Head of caudate nucleus (tissue), 42 donors: ENCODE results near the gene GNB1L.

Source experiments
- DNase-seq, 42 donors: peaks; one replicate each; pipeline versions ENCODE4 v3.0.0 to v3.0.0-alpha.2; 2020 to 2021; ENCODE audit warnings: mixed read lengths in 7 of 42
- intact Hi-C: fragments of 100-400 bp; cut with DNase I; formaldehyde crosslinking; loops from one replicate; pipeline ENCODE4 v1.15.0; 2022

Gene GNB1L

DNA sequence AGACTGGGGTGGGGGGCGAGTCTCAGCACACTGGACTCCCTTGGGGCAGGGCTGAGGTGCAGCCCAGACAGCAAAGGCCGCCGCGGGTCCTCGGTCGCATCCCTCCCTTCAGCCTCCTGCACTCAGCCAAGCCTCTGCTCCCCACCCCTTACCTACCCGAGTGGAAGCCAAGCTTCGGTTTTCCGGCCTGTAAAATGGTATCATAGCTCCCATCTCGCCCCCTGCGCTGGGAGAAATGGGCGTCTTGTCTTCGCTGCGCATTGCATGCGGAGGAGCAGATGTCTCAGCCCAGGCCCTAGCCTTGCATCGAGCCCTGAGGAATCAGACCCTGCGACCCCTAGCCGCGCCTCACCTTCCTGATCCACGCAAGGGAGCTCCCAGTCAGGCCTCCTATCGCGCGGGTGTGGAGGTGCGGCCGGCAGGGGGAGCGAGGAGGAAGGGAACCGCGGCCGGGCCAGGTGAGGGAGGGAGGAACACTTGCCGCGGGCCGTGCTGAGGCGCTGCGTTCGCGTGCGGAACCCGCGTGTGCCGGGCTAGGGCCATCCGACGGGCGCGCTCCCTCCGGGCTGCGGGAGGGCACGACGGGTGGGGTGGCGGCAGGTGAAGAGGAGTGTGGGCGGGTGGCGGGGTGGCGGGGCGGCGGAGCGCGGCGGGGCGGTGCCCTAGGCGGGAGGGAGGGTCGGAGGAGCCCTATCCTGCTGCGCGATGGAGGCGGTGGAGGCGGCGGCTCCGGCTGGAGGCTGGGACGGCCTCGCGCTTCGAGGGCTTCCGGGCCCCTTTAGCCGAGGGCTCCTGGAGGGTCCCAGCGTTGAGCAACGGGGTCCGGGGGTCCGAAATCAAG, 98.2 kb downstream of the GNB1L start:
- DNase-seq = peak in 26 of 42 donors; percentile 9 to 58 (median 32)
- intact Hi-C loops = no loop called here

DNA sequence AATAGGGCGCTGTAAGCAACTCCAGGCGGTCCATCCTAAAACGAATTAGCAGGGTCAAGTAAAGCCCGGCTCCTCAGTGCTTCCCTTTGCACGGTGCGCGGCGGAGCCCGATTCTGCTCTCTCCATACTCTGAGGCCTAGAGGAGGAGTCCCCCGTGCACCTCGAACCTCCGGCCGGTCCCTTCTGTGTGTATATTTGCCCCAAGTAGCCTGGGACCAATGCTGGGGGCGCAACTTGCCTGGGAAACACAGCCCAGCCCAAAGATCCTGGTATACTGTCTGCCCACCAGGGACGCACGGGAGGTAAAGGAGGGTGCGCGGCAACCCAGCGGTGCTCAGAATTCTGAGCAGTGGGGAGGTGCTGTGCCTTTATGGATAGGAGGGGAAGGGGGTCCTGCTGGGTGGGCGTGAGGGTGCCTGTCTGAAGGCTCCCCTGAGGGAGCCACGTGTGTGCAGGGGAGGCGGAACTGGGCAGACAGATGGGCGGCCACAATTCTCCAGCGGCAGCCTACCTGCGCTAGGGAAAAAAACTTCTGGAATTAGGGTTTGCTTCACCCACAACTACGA, 98.9 kb downstream of the GNB1L start:
- intact Hi-C loops = no loop called here
- no peak for DNase-seq

DNA sequence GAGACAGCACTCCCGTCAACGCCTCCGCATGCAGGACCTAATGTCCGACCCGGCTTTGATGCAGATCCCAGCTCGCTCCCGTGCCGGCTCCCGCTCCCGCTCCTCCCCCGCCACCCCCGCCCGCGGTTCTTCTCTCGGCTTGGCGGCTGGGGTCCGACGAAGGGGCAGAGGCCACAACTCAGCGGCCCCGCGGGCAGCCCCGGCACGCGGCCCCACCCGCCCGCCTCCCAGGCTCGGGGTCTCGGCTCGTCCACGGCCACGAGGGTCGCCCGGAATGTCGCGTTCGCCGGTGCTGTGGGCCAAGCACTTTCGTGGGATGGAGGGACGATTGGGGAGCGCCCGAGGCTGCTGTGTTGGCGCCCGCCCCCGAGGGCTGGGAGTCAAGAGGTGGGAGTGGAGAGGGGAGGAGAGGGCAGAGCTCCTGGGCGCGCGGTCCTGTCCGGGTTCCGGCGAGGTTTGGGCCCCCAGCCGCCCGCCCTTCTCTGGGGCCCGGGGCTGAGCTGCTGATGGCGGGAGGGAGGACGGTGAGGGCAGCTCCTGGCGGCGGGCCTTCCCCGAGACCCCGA, 99.4 kb downstream of the GNB1L start:
- no peak for DNase-seq
- intact Hi-C loops = no loop called here

DNA sequence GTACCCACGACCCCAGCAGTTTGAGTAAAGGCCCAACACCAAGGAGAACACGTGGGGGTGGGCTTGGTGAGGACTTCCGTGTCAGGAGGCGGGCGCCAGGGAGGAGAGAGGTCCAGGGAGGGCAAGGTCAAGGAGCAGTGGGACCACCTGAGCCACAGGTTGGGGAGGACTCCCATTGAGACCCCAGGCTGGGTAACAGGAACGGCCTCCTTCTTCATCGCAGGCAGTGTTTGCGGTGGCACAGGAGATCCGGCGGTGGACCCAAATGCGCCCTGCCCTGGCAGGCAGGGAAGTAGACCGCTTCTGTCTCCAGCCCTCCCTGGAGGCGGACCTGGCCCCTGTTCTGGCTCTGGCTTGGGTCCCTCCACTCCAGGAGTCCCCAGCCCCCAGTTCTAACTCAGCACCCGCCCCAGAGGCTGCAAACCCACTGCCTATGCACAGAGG, 100.0 kb downstream of the GNB1L start:
- no peak for DNase-seq
- intact Hi-C loops = no loop called here

DNA sequence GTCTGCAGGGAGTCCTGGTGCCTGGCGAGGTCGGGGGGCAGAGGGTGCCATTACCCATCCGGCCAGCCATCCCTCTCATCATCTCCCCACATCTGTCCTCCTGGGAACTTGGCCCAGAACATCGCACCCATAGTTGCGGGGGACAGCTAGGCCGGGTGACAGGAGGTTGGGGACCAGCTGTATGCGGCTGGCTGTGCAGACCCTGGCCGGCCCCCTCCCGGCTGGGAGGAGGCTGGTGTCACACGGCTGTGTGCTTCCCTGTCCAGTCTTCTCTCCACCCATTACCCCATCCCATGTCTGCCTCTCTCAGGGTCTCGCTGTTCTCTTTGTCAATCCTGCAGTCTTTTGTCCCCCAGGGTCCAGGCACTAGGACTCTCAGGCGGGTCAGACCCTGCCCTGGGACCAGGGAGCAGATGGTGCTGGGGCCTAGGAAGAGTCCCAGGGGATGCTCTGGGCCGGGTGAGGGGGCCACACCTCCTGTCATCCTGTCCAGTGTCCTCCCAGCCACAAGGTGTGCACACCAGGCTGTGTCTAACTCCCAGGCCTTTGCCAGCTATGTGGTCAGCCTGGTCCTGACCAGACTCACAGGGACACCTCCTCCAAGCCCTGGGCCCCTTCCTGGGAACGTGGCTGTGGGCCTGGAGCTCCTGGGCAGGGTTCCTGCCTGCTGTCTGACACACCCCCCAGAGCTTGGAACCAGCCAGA, 100.5 kb downstream of the GNB1L start:
- intact Hi-C loops = no loop called here
- DNase-seq = no peak

DNA sequence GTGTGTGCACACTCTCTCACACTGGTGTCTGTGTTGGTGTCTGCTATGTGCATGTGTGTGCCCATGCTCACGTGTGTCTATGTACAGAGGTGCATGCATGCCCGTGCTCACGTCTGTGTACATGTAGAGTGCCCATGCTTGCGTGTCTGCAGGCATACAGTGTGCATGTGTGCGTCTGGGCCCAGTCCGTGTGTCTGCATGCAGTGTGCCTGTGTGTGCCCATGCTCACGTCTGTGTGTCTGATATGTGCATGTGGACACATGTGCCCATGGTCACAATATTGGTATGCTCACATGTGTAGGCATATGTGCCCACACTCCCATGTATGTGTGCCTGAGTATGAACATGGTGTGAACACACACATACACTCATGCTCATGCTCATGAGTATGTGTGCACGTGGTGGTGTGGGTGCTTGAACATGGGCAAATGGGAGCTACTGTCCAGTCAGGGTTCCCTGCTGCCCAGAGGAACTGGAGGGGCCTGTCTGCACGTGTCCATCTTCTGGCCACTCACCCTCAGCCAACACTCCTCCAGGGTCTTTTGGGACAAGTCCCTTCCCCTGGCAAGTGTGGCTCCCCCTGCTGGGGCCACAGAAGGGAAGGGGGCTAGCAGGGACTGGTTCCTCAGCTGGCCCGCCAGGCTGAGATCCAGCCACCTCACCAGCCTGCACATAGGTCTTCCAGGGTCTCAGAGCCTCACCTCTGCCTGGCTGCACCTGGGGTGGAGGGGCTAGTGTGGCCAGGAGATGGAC, 101.4 kb downstream of the GNB1L start:
- no peak for DNase-seq
- intact Hi-C loops = no loop called here

DNA sequence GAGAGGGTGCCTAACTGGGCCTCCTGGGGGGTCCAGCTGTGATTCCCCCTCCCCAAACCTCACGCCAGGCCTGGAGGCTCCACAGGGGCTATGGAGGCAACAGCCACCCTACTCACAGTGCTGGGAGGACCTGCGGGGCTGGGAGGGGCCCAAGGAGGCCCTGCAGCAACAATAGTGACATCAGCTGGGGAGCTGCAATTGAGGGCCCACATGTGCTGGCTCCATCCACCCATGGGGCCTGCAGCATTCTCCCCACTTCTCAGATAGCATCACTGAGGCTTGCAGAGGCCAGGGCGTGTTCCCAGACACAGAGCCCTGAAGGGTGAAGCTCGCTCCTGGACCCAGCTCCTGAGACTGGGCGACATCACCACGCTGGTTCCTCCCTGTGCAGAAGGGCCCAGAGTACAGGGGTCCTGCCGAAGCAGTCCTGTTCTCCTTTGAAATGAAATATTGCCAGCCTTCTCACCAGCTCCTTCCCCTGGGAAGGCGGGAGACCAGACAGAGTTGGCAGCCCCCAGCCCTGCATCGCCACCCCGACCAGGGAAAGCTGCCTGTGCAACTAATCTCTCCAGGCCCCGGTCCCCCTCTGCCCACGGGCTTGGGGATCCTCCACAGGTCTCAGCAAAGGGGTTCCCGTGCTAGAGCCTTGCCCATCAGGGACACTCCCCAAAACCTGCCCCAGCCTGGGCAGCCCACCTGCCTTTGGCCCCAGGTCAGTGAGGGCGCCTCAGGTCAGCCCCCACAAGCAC, 103.0 kb downstream of the GNB1L start:
- intact Hi-C loops = no loop called here

DNA sequence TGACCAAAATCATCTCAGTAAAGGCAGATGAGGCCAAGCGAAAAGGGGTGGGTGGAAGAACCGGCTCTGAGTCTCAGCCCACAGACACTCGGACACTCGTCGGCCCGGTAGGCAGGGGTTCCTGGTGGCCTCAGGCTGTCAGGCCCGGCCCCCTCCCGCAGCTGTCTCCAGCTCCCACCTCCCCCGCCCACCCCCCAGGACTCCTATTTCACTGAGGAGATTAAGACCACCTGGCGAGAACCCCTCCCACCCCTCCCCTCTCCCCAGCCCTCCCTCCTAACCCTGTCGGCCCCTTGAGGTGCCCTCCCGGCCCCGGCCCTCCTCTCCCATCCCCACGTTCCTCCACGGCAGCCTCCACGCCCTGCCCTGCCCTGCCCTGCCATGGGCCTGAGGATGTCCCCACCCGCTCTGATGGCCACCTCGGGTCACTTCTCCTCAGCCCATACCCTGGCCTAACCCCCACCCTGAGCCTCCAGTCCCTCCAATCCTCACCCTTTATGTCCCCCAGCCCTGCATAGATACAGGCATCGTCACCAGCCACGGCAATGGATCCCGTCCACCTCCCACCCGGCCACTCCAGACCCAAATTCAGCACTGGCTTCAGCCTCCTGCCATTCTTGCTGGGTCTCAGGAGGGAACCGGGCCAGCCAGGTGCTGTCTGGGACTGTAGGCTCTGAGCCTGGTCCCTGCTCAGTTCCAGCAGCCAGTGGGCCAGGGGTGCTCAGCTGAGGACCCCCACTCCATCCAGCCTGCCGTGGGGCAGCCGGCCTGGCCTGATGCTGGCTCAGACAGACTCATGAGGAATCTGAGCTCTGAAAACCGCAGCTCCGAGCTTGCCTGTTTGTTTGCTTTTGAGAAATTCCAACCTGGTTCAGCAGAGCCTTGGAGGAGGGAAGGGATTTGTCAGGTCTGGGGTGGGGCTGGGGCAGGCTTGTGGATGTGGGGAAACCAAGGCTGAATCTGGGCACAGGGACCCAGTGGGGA, 103.9 kb downstream of the GNB1L start:
- no peak for DNase-seq
- intact Hi-C loops = no loop called here

More for the DNA sequence above, 103.0 kb downstream of the GNB1L start:
- no peak for DNase-seq

DNA sequence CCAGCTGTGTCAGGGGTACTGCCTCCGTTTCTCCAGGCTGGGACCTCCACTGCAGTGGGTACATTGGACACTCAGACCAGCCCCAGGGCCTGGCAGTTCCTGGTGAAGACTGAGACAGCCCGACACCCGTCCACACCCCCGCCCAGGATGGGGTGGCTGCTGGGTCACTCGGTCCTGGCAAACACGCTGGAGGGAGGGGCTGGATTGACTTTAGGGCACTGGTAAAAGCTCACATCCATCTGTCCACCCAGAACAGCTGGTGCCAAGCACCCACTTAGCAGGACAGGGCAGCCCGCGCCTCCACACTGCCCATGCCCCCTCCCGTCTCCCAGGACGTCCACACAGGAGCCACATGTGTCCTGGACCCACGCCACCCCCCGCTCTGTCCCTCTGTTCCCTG, 104.8 kb downstream of the GNB1L start:
- DNase-seq = no peak
- intact Hi-C loops = no loop called here

DNA sequence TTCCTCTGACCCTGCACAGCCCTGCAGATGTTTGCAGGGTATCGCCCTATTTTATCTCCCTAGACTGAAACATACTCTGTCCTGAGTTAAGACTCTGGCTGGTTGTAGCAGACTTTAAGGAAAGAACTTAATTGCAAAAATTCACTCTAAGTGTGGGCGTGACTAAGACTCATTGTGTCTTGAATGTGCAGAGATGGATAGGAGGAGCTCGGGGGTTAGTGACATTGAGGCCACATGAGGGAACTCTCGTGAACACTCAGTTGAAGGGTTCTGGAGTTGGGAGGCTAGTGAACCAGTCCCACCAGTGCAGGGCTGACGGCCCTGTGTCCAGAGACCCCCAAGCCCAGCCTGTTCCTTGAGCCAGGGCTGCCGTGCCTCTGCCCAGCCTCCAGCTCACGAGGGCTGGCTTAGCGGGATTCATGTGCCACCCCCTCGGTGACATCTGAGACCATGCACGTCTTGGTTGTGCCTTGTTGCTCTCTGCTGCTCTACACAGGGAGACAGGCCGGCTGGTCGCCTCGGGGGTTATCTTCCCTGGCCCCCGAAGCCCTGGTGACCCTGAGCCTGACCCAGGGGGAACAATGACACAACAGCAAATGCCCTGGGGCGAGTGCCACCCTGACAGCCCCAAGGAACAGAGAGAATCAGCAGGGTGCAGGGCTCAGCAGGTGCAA, 105.5 kb downstream of the GNB1L start:
- no peak for DNase-seq
- intact Hi-C loops = no loop called here

DNA sequence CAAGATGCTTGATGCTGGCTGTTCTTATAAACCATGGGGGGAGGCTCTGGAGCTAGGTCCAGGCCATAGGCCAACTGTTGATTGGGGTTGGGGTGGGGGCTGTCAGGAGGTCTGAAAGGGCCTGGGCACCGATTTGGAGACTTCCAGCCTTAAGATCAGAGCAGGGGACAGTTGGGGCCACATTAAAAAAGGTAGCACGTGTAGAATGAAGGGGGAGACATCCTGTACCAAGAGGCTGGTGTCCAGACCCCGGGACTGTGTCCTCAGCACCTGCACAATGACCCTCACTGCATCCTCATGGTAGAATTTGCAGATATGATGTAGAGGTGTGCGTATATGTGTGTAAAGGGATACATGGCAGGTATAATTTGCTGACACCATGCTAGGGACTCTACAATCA, 106.5 kb downstream of the GNB1L start:
- intact Hi-C loops = no loop called here
- no peak for DNase-seq

DNA sequence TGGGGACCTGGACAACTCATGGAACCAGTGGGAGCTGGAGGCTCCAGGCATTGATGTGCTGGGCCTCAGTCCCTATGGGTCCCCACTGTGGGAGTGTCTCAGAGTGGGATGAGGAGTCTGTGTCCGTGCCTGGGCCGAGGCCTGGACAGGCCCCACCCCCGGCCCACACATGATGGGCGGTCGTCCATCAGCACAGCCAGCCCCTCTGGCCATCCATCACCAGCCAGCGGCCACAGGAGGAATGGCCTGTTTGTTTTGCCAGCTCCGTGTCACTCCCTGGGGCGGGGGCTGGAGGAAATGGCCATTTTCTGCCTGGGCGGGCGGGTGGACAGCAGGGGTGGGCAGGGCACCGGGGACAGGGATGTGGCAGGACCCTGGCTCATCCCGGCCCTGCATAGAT, 107.1 kb downstream of the GNB1L start:
- no peak for DNase-seq
- intact Hi-C loops = no loop called here

DNA sequence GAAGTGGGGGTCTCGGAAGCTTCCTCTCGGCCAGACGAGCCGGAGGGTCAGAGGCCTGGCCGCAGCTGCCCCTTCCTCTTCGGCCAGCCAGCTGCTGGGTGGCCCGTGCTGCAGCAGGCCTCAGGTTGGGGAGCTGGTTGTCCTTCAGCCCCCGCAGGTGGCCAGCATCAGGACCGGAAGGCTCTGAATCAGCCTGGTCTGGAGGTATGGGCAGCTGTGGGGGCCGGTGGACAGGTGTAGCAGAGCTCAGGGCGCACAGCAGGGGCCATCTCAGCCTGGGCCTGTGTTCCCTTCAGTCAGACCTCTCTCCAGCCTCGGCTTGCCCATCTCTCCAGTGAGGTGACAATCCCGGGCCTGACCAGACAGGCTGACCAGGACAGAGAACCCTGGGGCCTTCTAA, 107.9 kb downstream of the GNB1L start:
- no peak for DNase-seq
- intact Hi-C loops = no loop called here

DNA sequence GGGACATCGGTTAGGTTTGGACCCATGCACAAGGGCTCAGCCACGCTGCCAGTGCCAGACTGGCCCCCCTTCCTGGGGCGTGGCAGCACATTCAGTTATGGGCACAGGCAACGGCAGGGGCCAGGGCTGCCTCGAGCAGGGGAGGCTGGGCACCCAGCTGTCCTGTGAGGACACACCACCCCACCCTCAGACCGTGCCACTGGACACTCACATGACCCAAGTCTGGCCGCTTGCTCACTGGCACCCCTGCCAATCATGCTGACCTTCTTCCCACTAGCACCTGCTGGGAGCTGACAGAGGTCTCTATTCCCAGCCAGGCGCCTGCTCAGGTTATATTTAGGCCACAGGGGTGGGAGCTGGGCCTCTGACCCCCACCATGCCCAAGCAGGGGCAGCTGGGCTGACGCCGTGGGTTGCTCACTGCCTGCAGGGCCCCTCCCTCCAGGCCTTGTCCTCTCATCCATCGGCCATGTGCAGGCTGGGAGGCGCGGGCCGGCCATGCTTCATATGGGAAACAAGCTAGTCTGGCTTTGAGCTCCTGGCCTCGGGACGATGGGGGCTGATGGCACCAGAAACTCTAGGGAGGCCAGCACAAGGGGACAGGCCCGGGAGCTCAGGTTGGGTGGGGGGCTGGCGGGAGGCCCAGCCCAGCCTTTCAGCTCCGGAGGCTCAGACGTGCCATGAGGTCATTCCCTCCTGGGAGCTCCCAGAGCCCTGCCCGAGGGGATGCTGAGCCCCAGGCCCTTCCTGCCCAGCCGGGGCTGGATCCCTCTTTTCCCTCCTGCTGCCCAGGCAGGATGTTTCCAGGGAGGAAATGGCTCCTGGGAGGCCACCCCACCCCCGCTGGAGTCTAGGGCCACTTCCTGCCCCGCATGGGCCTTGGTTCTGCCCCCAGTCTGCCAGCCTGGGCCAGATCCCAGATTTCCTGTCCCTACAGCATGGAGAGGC, 109.2 kb downstream of the GNB1L start:
- intact Hi-C loops = no loop called here
- no peak for DNase-seq

DNA sequence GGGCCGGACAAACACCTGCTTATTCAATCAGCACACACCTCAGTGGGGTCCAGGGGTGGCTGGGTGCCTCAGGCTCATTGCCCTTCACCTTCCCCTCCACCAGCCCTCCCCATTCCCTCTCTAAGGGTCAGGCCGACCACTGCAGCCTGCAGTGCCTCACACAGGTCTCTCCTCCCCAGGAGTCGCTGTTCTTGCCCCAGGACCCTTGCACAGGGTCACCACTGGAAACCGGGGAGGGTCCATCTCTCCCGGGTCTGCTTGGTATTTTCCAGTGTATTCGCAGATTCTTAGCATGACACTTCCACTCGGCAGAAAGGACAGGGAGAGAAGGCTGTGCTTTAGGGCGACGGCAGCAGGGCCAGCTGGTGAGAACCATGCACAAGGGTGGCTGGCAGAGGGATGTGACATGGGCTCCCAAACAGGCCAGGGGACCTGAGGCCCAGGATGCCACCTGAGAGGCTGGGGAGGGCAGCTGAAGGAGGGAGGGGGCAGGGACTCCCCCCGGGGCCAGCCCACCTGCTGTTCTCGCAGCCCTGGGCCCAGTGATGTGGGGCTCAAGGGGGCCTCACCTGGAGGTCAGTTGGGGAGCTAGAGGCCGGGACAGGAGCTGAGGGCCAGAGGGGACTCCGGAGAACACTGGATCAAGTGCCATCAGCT, 110.2 kb downstream of the GNB1L start:
- intact Hi-C loops = no loop called here
- DNase-seq = no peak
